ENCODE measurements around the gene SEMA5B.

The SEMA5B gene

GRCh38 chr3:122928396-122929187 is 99.0 kb downstream of the SEMA5B start:
- Mint-ChIP-seq H3K9me3 (no peaks in the 10 kb centered on the region), H3K4me1 (ENCODE audit: low read depth) (no peaks in the 10 kb centered on the region), H3K27me3 (peaks cover 14% of the 10 kb centered on the region), H3K36me3 (ENCODE audit: low read depth) (no peaks in the 10 kb centered on the region), H3K4me3 (no peak overlapping the region), H3K27ac (no peak overlapping the region)
- intact Hi-C loops (cut with micrococcal nuclease): no loop called here

GRCh38 chr3:122927726-122928125 is 99.8 kb downstream of the SEMA5B start:
- no peaks in the 10 kb centered on the region for H3K36me3 Mint-ChIP-seq (ENCODE audit: low read depth)
- H3K4me1 Mint-ChIP-seq (ENCODE audit: low read depth): no peaks in the 10 kb centered on the region
- H3K27me3 Mint-ChIP-seq: peaks cover 14% of the 10 kb centered on the region
- H3K9me3 Mint-ChIP-seq: no peaks in the 10 kb centered on the region
- no peak overlapping the region for H3K27ac Mint-ChIP-seq
- H3K4me3 Mint-ChIP-seq: no peak overlapping the region
- intact Hi-C loops (cut with micrococcal nuclease): no loop called here

GRCh38 chr3:122926811-122927210 is 100.8 kb downstream of the SEMA5B start:
- H3K27ac Mint-ChIP-seq: no peak overlapping the region
- no peak overlapping the region for H3K4me3 Mint-ChIP-seq
- H3K4me1 Mint-ChIP-seq (ENCODE audit: low read depth): peaks cover 8% of the 10 kb centered on the region
- H3K27me3 Mint-ChIP-seq: peaks cover 14% of the 10 kb centered on the region
- no peaks in the 10 kb centered on the region for H3K9me3 Mint-ChIP-seq
- no peaks in the 10 kb centered on the region for H3K36me3 Mint-ChIP-seq (ENCODE audit: low read depth)
- intact Hi-C loops (cut with micrococcal nuclease): no loop called here

- H3K9me3 Mint-ChIP-seq: no peaks in the 10 kb centered on the region
- H3K4me1 Mint-ChIP-seq (ENCODE audit: low read depth): peaks cover 9% of the 10 kb centered on the region
- intact Hi-C loops (cut with micrococcal nuclease): no loop called here
- no peak overlapping the region for H3K4me3 Mint-ChIP-seq
- H3K27me3 Mint-ChIP-seq: peaks cover 14% of the 10 kb centered on the region
- no peaks in the 10 kb centered on the region for H3K36me3 Mint-ChIP-seq (ENCODE audit: low read depth)
- no peak overlapping the region for H3K27ac Mint-ChIP-seq
Observed at GRCh38 chr3:122926322-122926721, 101.2 kb downstream of the SEMA5B start.

- Mint-ChIP-seq H3K9me3 (no peaks in the 10 kb centered on the region), H3K4me1 (ENCODE audit: low read depth) (peaks cover 9% of the 10 kb centered on the region), H3K27ac (no peak overlapping the region), H3K27me3 (peaks cover 14% of the 10 kb centered on the region), H3K4me3 (no peak overlapping the region), H3K36me3 (ENCODE audit: low read depth) (no peaks in the 10 kb centered on the region)
- intact Hi-C loops (cut with micrococcal nuclease): no loop called here
Observed at GRCh38 chr3:122925756-122926155, 101.8 kb downstream of the SEMA5B start.

- peaks cover 9% of the 10 kb centered on the region for H3K4me1 Mint-ChIP-seq (ENCODE audit: low read depth)
- peaks cover 18% of the 10 kb centered on the region for H3K27me3 Mint-ChIP-seq
- H3K9me3 Mint-ChIP-seq: no peaks in the 10 kb centered on the region
- intact Hi-C loops (cut with micrococcal nuclease): no loop called here
- no peak overlapping the region for H3K4me3 Mint-ChIP-seq
- H3K36me3 Mint-ChIP-seq (ENCODE audit: low read depth): no peaks in the 10 kb centered on the region
- no peak overlapping the region for H3K27ac Mint-ChIP-seq
Observed at GRCh38 chr3:122924056-122924455, 103.5 kb downstream of the SEMA5B start.

- no peaks in the 10 kb centered on the region for H3K36me3 Mint-ChIP-seq (ENCODE audit: low read depth)
- peaks cover 9% of the 10 kb centered on the region for H3K4me1 Mint-ChIP-seq (ENCODE audit: low read depth)
- peaks cover 18% of the 10 kb centered on the region for H3K27me3 Mint-ChIP-seq
- H3K27ac Mint-ChIP-seq: no peak overlapping the region
- intact Hi-C loops (cut with micrococcal nuclease): no loop called here
- no peaks in the 10 kb centered on the region for H3K9me3 Mint-ChIP-seq
- H3K4me3 Mint-ChIP-seq: no peak overlapping the region
Observed at GRCh38 chr3:122923611-122924010, 104.0 kb downstream of the SEMA5B start.

- intact Hi-C loops (cut with micrococcal nuclease): no loop called here
- Mint-ChIP-seq H3K9me3 (no peaks in the 10 kb centered on the region), H3K4me1 (ENCODE audit: low read depth) (peaks cover 9% of the 10 kb centered on the region), H3K27ac (no peak overlapping the region), H3K36me3 (ENCODE audit: low read depth) (no peaks in the 10 kb centered on the region), H3K27me3 (peaks cover 24% of the 10 kb centered on the region), H3K4me3 (peak overlapping the region; percentile 30)
Observed at GRCh38 chr3:122921791-122922651, 105.5 kb downstream of the SEMA5B start.

GRCh38 chr3:122920986-122921385 is 106.6 kb downstream of the SEMA5B start:
- Mint-ChIP-seq H3K36me3 (ENCODE audit: low read depth) (no peaks in the 10 kb centered on the region), H3K4me3 (no peak overlapping the region), H3K4me1 (ENCODE audit: low read depth) (peaks cover 9% of the 10 kb centered on the region), H3K27ac (no peak overlapping the region), H3K9me3 (no peaks in the 10 kb centered on the region), H3K27me3 (peaks cover 33% of the 10 kb centered on the region)
- intact Hi-C loops (cut with micrococcal nuclease): no loop called here

GRCh38 chr3:122919291-122919610 is 108.3 kb downstream of the SEMA5B start:
- H3K4me3 Mint-ChIP-seq: no peak overlapping the region
- no peaks in the 10 kb centered on the region for H3K9me3 Mint-ChIP-seq
- no peak overlapping the region for H3K27ac Mint-ChIP-seq
- intact Hi-C loops (cut with micrococcal nuclease): no loop called here
- peaks cover 9% of the 10 kb centered on the region for H3K4me1 Mint-ChIP-seq (ENCODE audit: low read depth)
- no peaks in the 10 kb centered on the region for H3K36me3 Mint-ChIP-seq (ENCODE audit: low read depth)
- peaks cover 44% of the 10 kb centered on the region for H3K27me3 Mint-ChIP-seq

GRCh38 chr3:122918576-122919290 is 108.8 kb downstream of the SEMA5B start:
- Mint-ChIP-seq H3K4me3 (no peak overlapping the region), H3K36me3 (ENCODE audit: low read depth) (no peaks in the 10 kb centered on the region), H3K9me3 (no peaks in the 10 kb centered on the region), H3K27ac (no peak overlapping the region), H3K27me3 (peaks cover 48% of the 10 kb centered on the region), H3K4me1 (ENCODE audit: low read depth) (peaks cover 9% of the 10 kb centered on the region)
- intact Hi-C loops (cut with micrococcal nuclease): no loop called here

GRCh38 chr3:122917412-122917811 is 110.2 kb downstream of the SEMA5B start:
- Mint-ChIP-seq H3K4me1 (ENCODE audit: low read depth) (peaks cover 7% of the 10 kb centered on the region), H3K36me3 (ENCODE audit: low read depth) (no peaks in the 10 kb centered on the region), H3K27me3 (peaks cover 59% of the 10 kb centered on the region), H3K27ac (no peak overlapping the region), H3K9me3 (no peaks in the 10 kb centered on the region), H3K4me3 (no peak overlapping the region)
- intact Hi-C loops (cut with micrococcal nuclease): no loop called here

GRCh38 chr3:122916580-122916979 is 111.0 kb downstream of the SEMA5B start:
- Mint-ChIP-seq H3K4me1 (ENCODE audit: low read depth) (no peaks in the 10 kb centered on the region), H3K4me3 (no peak overlapping the region), H3K9me3 (no peaks in the 10 kb centered on the region), H3K36me3 (ENCODE audit: low read depth) (no peaks in the 10 kb centered on the region), H3K27me3 (peaks cover 68% of the 10 kb centered on the region), H3K27ac (no peak overlapping the region)
- intact Hi-C loops (cut with micrococcal nuclease): no loop called here

- Mint-ChIP-seq H3K27me3 (peaks cover 71% of the 10 kb centered on the region), H3K4me3 (no peak overlapping the region)
- intact Hi-C loops (cut with micrococcal nuclease): no loop called here
Observed at GRCh38 chr3:122916084-122916483, 111.5 kb downstream of the SEMA5B start.

More at GRCh38 chr3:122916084-122916483, 111.5 kb downstream of the SEMA5B start:
- Mint-ChIP-seq H3K9me3 (no peaks in the 10 kb centered on the region), H3K27ac (no peak overlapping the region), H3K4me1 (ENCODE audit: low read depth) (no peaks in the 10 kb centered on the region), H3K36me3 (ENCODE audit: low read depth) (no peaks in the 10 kb centered on the region)

All from dendritic cell treated with granulocyte-macrophage colony-stimulating factor and Interleukin-4, amounts not matched to agents 40 ng/mL and 50 ng/mL, for 4 days (primary cell).